ENCODE data around the gene WWTR1. TPM values are rescaled to one million over a fixed set of nuclear protein-coding genes. Genes with fewer than 3 reads are reported as not detected.

The WWTR1 gene
- total and polyA plus RNA-seq, 2 experiments from 2014 or later: 25.1 to 26.2 TPM

DNA sequence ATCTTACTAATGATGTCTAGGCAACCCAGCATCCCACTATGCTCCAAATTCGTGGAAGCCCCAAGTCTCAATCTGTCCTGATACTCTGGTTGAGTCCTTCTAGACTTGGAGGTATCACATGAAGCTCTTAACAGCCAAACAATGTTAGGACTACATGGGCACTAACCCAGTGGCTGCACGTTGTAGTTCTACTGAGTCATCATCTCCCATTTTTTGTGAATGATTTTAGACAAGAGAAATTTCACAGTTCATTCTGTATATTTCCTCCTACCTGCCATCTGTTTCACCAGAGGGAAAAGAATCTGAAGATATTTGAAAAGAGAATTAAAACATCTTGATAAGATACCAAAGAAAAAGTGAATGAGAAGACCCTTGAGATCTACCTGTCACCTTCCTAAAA is 9.8 kb upstream of the WWTR1 start:
- ATAC-seq (no peak), DNase-seq (ENCODE audit: low spot score) (no peak)
- no peaks in the 10 kb centered on the region for H3K9me3 Mint-ChIP-seq
- H3K27ac ChIP-seq (ENCODE audit: low read depth): no peak overlapping the region
- H3K4me3 ChIP-seq: no peak overlapping the region
- no peak overlapping the region for H3K4me2 ChIP-seq
- peaks cover 41% of the 10 kb centered on the region for H3K4me1 Mint-ChIP-seq
- H4K20me1 ChIP-seq (replicated peaks; ENCODE audit: insufficient read depth): no peaks in the 10 kb centered on the region
- no peak overlapping the region for H3K4me3 Mint-ChIP-seq
- no peak overlapping the region for H3K27ac Mint-ChIP-seq
- H3K27me3 ChIP-seq (ENCODE audit: insufficient read depth): peaks cover 12% of the 10 kb centered on the region; the same call in 1 of the 2 replicates
- H2AFZ ChIP-seq: no peak overlapping the region
- H3K36me3 ChIP-seq (ENCODE audit: insufficient read depth): no peaks in the 10 kb centered on the region
- 0 out of 2 replicates have a peak, but pooled peaks cover under 1% of the 10 kb centered on the region for H3F3A ChIP-seq (replicated peaks; ENCODE audit: low read depth)
- no peaks in the 10 kb centered on the region; the same call in 2 of the 3 replicates for H3K36me3 Mint-ChIP-seq (ENCODE audit: low read depth)
- H3K9me2 ChIP-seq (ENCODE audit: insufficient read depth): no peaks in the 10 kb centered on the region
- H3K27me3 Mint-ChIP-seq (ENCODE audit: insufficient read depth, low read depth, poor library complexity): peaks cover 12% of the 10 kb centered on the region
- H3K4me1 ChIP-seq (ENCODE audit: insufficient read depth): peaks cover 33% of the 10 kb centered on the region
- no peaks in the 10 kb centered on the region for H3K79me2 ChIP-seq (replicated peaks; ENCODE audit: insufficient read depth)
- TF ChIP-seq ZNF114 (CRISPR knock-in tag; IDR thresholded peaks at IDR 0.05): no peak
- no peak for TF ChIP-seq ZNF331 (CRISPR knock-in tag; IDR thresholded peaks at IDR 0.05; ENCODE audit: low read depth)
- TF ChIP-seq NANOG (IDR thresholded peaks at IDR 0.05; ENCODE audit: borderline replicate concordance): no peak
- no peak for TF ChIP-seq EZH2phosphoT487 (IDR thresholded peaks at IDR 0.05; ENCODE audit: unreplicated experiment)
- TF ChIP-seq, protein P1, sequence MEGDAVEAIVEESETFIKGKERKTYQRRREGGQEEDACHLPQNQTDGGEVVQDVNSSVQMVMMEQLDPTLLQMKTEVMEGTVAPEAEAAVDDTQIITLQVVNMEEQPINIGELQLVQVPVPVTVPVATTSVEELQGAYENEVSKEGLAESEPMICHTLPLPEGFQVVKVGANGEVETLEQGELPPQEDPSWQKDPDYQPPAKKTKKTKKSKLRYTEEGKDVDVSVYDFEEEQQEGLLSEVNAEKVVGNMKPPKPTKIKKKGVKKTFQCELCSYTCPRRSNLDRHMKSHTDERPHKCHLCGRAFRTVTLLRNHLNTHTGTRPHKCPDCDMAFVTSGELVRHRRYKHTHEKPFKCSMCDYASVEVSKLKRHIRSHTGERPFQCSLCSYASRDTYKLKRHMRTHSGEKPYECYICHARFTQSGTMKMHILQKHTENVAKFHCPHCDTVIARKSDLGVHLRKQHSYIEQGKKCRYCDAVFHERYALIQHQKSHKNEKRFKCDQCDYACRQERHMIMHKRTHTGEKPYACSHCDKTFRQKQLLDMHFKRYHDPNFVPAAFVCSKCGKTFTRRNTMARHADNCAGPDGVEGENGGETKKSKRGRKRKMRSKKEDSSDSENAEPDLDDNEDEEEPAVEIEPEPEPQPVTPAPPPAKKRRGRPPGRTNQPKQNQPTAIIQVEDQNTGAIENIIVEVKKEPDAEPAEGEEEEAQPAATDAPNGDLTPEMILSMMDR (conservative IDR thresholded peaks at IDR 0.05; ENCODE audit: low read depth in 2 of 2): no peak
- no peak for TF ChIP-seq EZH2 (IDR thresholded peaks at IDR 0.05; ENCODE audit: low read depth, unreplicated experiment)
- TF ChIP-seq, protein P2, sequence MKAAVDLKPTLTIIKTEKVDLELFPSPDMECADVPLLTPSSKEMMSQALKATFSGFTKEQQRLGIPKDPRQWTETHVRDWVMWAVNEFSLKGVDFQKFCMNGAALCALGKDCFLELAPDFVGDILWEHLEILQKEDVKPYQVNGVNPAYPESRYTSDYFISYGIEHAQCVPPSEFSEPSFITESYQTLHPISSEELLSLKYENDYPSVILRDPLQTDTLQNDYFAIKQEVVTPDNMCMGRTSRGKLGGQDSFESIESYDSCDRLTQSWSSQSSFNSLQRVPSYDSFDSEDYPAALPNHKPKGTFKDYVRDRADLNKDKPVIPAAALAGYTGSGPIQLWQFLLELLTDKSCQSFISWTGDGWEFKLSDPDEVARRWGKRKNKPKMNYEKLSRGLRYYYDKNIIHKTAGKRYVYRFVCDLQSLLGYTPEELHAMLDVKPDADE (IDR thresholded peaks at IDR 0.05): no peak
- TF ChIP-seq POLR2AphosphoS5 (IDR thresholded peaks at IDR 0.05; ENCODE audit: low read depth): no peak
- no peak for TF ChIP-seq STAT1 (IDR thresholded peaks at IDR 0.05; ENCODE audit: unreplicated experiment)
- no peak for TF ChIP-seq JUNB (IDR thresholded peaks at IDR 0.05; ENCODE audit: unreplicated experiment)
- no peak for TF ChIP-seq CREB1 (CRISPR knock-in tag; IDR thresholded peaks at IDR 0.05; ENCODE audit: low read depth)
- TF ChIP-seq, protein P3, sequence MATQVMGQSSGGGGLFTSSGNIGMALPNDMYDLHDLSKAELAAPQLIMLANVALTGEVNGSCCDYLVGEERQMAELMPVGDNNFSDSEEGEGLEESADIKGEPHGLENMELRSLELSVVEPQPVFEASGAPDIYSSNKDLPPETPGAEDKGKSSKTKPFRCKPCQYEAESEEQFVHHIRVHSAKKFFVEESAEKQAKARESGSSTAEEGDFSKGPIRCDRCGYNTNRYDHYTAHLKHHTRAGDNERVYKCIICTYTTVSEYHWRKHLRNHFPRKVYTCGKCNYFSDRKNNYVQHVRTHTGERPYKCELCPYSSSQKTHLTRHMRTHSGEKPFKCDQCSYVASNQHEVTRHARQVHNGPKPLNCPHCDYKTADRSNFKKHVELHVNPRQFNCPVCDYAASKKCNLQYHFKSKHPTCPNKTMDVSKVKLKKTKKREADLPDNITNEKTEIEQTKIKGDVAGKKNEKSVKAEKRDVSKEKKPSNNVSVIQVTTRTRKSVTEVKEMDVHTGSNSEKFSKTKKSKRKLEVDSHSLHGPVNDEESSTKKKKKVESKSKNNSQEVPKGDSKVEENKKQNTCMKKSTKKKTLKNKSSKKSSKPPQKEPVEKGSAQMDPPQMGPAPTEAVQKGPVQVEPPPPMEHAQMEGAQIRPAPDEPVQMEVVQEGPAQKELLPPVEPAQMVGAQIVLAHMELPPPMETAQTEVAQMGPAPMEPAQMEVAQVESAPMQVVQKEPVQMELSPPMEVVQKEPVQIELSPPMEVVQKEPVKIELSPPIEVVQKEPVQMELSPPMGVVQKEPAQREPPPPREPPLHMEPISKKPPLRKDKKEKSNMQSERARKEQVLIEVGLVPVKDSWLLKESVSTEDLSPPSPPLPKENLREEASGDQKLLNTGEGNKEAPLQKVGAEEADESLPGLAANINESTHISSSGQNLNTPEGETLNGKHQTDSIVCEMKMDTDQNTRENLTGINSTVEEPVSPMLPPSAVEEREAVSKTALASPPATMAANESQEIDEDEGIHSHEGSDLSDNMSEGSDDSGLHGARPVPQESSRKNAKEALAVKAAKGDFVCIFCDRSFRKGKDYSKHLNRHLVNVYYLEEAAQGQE (IDR thresholded peaks at IDR 0.05; ENCODE audit: unreplicated experiment): no peak
- no peak for TF ChIP-seq ZNF462 (CRISPR knock-in tag; IDR thresholded peaks at IDR 0.05)

All from GM23338 (cell line).